ENCODE measurements around the gene TMA7B. TPM values are rescaled to one million over a fixed set of nuclear protein-coding genes. Genes with fewer than 3 reads are reported as not detected.

The TMA7B gene
- total and polyA plus RNA-seq, 12 donors, result not detected

GRCh38 chr22:39972641-39973040, 12.4 kb downstream of the TMA7B start:
- DNase-seq, result no peak
- Histone ChIP-seq H3K36me3 (peaks cover 0 to 5% (median 0%) of the 10 kb centered on the region in 9 donors), H3K27ac (no peak overlapping the region), H3K9me3 (no peaks in the 10 kb centered on the region), H3K4me3 (no peak overlapping the region), H3K27me3 (peaks cover 0 to 49% (median 15%) of the 10 kb centered on the region in 7 donors), H3K4me1 (peaks cover 0 to 11% (median 6%) of the 10 kb centered on the region in 9 donors)
- ATAC-seq, result no peak
- intact Hi-C loops (cut with DNase I), result no loop called here
- TF ChIP-seq, protein P1, sequence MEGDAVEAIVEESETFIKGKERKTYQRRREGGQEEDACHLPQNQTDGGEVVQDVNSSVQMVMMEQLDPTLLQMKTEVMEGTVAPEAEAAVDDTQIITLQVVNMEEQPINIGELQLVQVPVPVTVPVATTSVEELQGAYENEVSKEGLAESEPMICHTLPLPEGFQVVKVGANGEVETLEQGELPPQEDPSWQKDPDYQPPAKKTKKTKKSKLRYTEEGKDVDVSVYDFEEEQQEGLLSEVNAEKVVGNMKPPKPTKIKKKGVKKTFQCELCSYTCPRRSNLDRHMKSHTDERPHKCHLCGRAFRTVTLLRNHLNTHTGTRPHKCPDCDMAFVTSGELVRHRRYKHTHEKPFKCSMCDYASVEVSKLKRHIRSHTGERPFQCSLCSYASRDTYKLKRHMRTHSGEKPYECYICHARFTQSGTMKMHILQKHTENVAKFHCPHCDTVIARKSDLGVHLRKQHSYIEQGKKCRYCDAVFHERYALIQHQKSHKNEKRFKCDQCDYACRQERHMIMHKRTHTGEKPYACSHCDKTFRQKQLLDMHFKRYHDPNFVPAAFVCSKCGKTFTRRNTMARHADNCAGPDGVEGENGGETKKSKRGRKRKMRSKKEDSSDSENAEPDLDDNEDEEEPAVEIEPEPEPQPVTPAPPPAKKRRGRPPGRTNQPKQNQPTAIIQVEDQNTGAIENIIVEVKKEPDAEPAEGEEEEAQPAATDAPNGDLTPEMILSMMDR (IDR thresholded peaks at IDR 0.05), result no peak
- WGBS, 2 donors, result 63 to 64% methylated on average over 5 of the region's 5 CpGs

- Histone ChIP-seq H3K4me1 (peaks cover 0 to 7% (median 4%) of the 10 kb centered on the region in 9 donors), H3K27ac (no peak overlapping the region), H3K36me3 (peaks cover 0 to 5% (median 0%) of the 10 kb centered on the region in 9 donors), H3K9me3 (no peaks in the 10 kb centered on the region), H3K27me3 (peaks cover 0 to 49% (median 21%) of the 10 kb centered on the region in 7 donors), H3K4me3 (no peak overlapping the region)
- no peak for DNase-seq
- 55 to 65% methylated on average over 5 of the region's 5 CpGs for WGBS, 2 donors
- intact Hi-C loops (cut with DNase I), result no loop called here
- TF ChIP-seq, protein P1 (IDR thresholded peaks at IDR 0.05), result no peak
- no peak for ATAC-seq
These were observed 13.5 kb downstream of the TMA7B start for GRCh38 chr22:39973656-39974055.

GRCh38 chr22:39974065-39974464, 13.9 kb downstream of the TMA7B start:
- DNase-seq (no peak), ATAC-seq (no peak)
- Histone ChIP-seq H3K4me1 (peaks cover 0 to 3% (median 0%) of the 10 kb centered on the region in 9 donors), H3K27me3 (peaks cover 0 to 49% (median 21%) of the 10 kb centered on the region in 7 donors), H3K9me3 (no peaks in the 10 kb centered on the region), H3K27ac (no peak overlapping the region), H3K4me3 (no peak overlapping the region), H3K36me3 (peaks cover 0 to 5% (median 0%) of the 10 kb centered on the region in 9 donors)
- WGBS, 2 donors, result 65 to 74% methylated on average over 5 of the region's 5 CpGs
- TF ChIP-seq, protein P1 (IDR thresholded peaks at IDR 0.05), result no peak
- intact Hi-C loops (cut with DNase I), result no loop called here

- no peaks in the 10 kb centered on the region for H3K36me3 ChIP-seq
- ATAC-seq, result no peak
- TF ChIP-seq, protein P1 (IDR thresholded peaks at IDR 0.05), result no peak
- H3K4me1 ChIP-seq, result no peaks in the 10 kb centered on the region
- H3K9me3 ChIP-seq, result no peaks in the 10 kb centered on the region
- H3K27me3 ChIP-seq, result peaks cover 0 to 36% (median 19%) of the 10 kb centered on the region in 7 donors
- intact Hi-C loops (cut with DNase I), result no loop called here
- H3K4me3 ChIP-seq, result no peak overlapping the region
- H3K27ac ChIP-seq, result no peak overlapping the region
- WGBS, 2 donors, result 81 to 84% methylated on average over 6 of the region's 6 CpGs
- no peak for DNase-seq
These were observed 18.9 kb downstream of the TMA7B start for GRCh38 chr22:39979048-39979447.

Measured in heart right ventricle (tissue), 16 donors.